Activated T-helper 1 cell treated with anti-CD3 and anti-CD28 coated beads, Interleukin-12 subunit alpha, Interleukin-12 subunit beta, Interleukin-2, Interleukin-4 antibody, amounts not matched to agents 30 ng/mL and 10 ng/mL and 1 ng/mL, durations not matched to agents 14 hours and 24 hours and 36 hours (primary cell): ENCODE measurements around the gene XPO5. TPM values are rescaled to one million over a fixed set of nuclear protein-coding genes. Genes with fewer than 3 reads are reported as not detected.
"Not testable (repeated sequence)": the region's sequence is repeated elsewhere in the genome, so short reads cannot be mapped to it uniquely, and the experiment has no call there.

ENCODE experiments used
- DNase-seq: peaks from one replicate; pipeline ENCODE4 v3.0.0; 2021; ENCODE audit warnings: low spot score
- H3K27ac Mint-ChIP-seq: one replicate; pipeline ENCODE4 v1.8.0; 2021; ENCODE audit warnings: mild to moderate bottlenecking, mixed read lengths
- H3K27me3 Mint-ChIP-seq: one replicate; pipeline ENCODE4 v1.8.0; 2022; ENCODE audit warnings: mild to moderate bottlenecking, moderate library complexity, mixed read lengths; ENCODE audit not compliant: insufficient read depth
- H3K36me3 Mint-ChIP-seq: one replicate; pipeline ENCODE4 v1.8.0; 2021; ENCODE audit warnings: low read depth, mixed read lengths
- H3K4me1 Mint-ChIP-seq: one replicate; pipeline ENCODE4 v1.8.0; 2021; ENCODE audit warnings: low read depth, mixed read lengths
- H3K4me3 Mint-ChIP-seq: one replicate; pipeline ENCODE4 v1.8.0; 2021; ENCODE audit warnings: mild to moderate bottlenecking, moderate library complexity, mixed read lengths
- H3K9me3 Mint-ChIP-seq: one replicate; pipeline ENCODE4 v1.8.0; 2021; ENCODE audit warnings: mixed read lengths
- intact Hi-C: fragments of 100-400 bp; cut with micrococcal nuclease; formaldehyde crosslinking; loops from one replicate; pipeline ENCODE4 v1.15.1; 2024
- total RNA-seq: library from RNA; stranded (reverse); gene quantifications from 2 replicates; pipeline ENCODE4 v1.2.3, GENCODE V29; 2022

Gene XPO5
- total RNA-seq, 1 donor from 2014 or later: 135 TPM

GRCh38 chr6:43575105-43575771 lies 600 bp downstream of the XPO5 start:
- DNase-seq: peak; percentile 2
- H3K36me3 Mint-ChIP-seq: peaks cover 30% of the 10 kb centered on the region
- H3K4me1 Mint-ChIP-seq: peaks cover 49% of the 10 kb centered on the region
- no peaks in the 10 kb centered on the region for H3K27me3 Mint-ChIP-seq
- no peaks in the 10 kb centered on the region for H3K9me3 Mint-ChIP-seq
- peak overlapping the region; percentile 91 for H3K4me3 Mint-ChIP-seq
- intact Hi-C loops: loop anchor here (5.0 to 10.0 kb wide), 7 partner anchors 112 to 1010 kb away; partner anchors contain the start of genes CUL7, KLC4, MRPL2 and MRPS18A
- H3K27ac Mint-ChIP-seq: peak overlapping the region; percentile 86

GRCh38 chr6:43572015-43572414 lies 3.8 kb downstream of the XPO5 start:
- no peak overlapping the region for H3K4me3 Mint-ChIP-seq
- peaks cover 27% of the 10 kb centered on the region for H3K4me1 Mint-ChIP-seq
- H3K9me3 Mint-ChIP-seq: no peaks in the 10 kb centered on the region
- peaks cover 31% of the 10 kb centered on the region for H3K36me3 Mint-ChIP-seq
- no peaks in the 10 kb centered on the region for H3K27me3 Mint-ChIP-seq
- intact Hi-C loops: loop anchor here (10.0 kb wide), 5 partner anchors 327 to 1007 kb away; partner anchors contain the start of genes CUL7, KLC4, MRPL2 and TTBK1
- peak overlapping the region; percentile 38 for H3K27ac Mint-ChIP-seq
- no peak for DNase-seq

GRCh38 chr6:43570876-43571441 lies 4.9 kb downstream of the XPO5 start:
- no peaks in the 10 kb centered on the region for H3K27me3 Mint-ChIP-seq
- intact Hi-C loops: loop anchor here (1.0 to 10.0 kb wide), 6 partner anchors 54 to 1006 kb away; partner anchors contain the start of genes CUL7, KLC4, MRPL2 and POLR1C
- H3K9me3 Mint-ChIP-seq: no peaks in the 10 kb centered on the region
- DNase-seq: peak; percentile 14
- H3K27ac Mint-ChIP-seq: peak overlapping the region; percentile 83
- H3K36me3 Mint-ChIP-seq: peaks cover 34% of the 10 kb centered on the region
- peaks cover 26% of the 10 kb centered on the region for H3K4me1 Mint-ChIP-seq
- peak overlapping the region; percentile 12 for H3K4me3 Mint-ChIP-seq

- Mint-ChIP-seq H3K4me1 (no peaks in the 10 kb centered on the region), H3K27me3 (no peaks in the 10 kb centered on the region), H3K9me3 (no peaks in the 10 kb centered on the region), H3K27ac (no peak overlapping the region), H3K4me3 (no peak overlapping the region), H3K36me3 (peaks cover 55% of the 10 kb centered on the region)
- no peak for DNase-seq
- intact Hi-C loops: no loop called here
These were observed 16.5 kb downstream of the XPO5 start for GRCh38 chr6:43559328-43559727.

- H3K27ac Mint-ChIP-seq, DNase-seq, intact Hi-C loops, H3K27me3 Mint-ChIP-seq, H3K9me3 Mint-ChIP-seq, H3K4me3 Mint-ChIP-seq, H3K4me1 Mint-ChIP-seq: not testable (repeated sequence)
- peaks cover 56% of the 10 kb centered on the region for H3K36me3 Mint-ChIP-seq
These were observed 18.2 kb downstream of the XPO5 start for GRCh38 chr6:43557620-43558019.

- Mint-ChIP-seq H3K4me1 (peaks cover 4% of the 10 kb centered on the region), H3K9me3 (no peaks in the 10 kb centered on the region), H3K4me3 (no peak overlapping the region), H3K27ac (peak overlapping the region; percentile 43), H3K27me3 (no peaks in the 10 kb centered on the region), H3K36me3 (peaks cover 54% of the 10 kb centered on the region)
- no peak for DNase-seq
- intact Hi-C loops: no loop called here
These were observed 28.6 kb downstream of the XPO5 start for GRCh38 chr6:43547222-43547621.

- Mint-ChIP-seq H3K27ac (no peak overlapping the region), H3K4me1 (peaks cover 4% of the 10 kb centered on the region), H3K4me3 (no peak overlapping the region), H3K9me3 (no peaks in the 10 kb centered on the region), H3K27me3 (no peaks in the 10 kb centered on the region), H3K36me3 (peaks cover 44% of the 10 kb centered on the region)
- no peak for DNase-seq
- intact Hi-C loops: no loop called here
These were observed 31.4 kb downstream of the XPO5 start for GRCh38 chr6:43544461-43544860.

GRCh38 chr6:43541774-43542471 lies 33.9 kb downstream of the XPO5 start:
- no peaks in the 10 kb centered on the region for H3K4me1 Mint-ChIP-seq
- no peak overlapping the region for H3K4me3 Mint-ChIP-seq
- no peak for DNase-seq
- intact Hi-C loops: no loop called here
- H3K27me3 Mint-ChIP-seq: no peaks in the 10 kb centered on the region
- H3K27ac Mint-ChIP-seq: no peak overlapping the region
- H3K9me3 Mint-ChIP-seq: no peaks in the 10 kb centered on the region
- peaks cover 36% of the 10 kb centered on the region for H3K36me3 Mint-ChIP-seq

- Mint-ChIP-seq H3K27ac (no peak overlapping the region), H3K4me1 (no peaks in the 10 kb centered on the region), H3K27me3 (no peaks in the 10 kb centered on the region), H3K4me3 (no peak overlapping the region), H3K36me3 (peaks cover 25% of the 10 kb centered on the region), H3K9me3 (no peaks in the 10 kb centered on the region)
- DNase-seq: no peak
- intact Hi-C loops: no loop called here
These were observed 35.3 kb downstream of the XPO5 start for GRCh38 chr6:43540507-43540906.

GRCh38 chr6:43539409-43539808 lies 36.4 kb downstream of the XPO5 start:
- intact Hi-C loops, H3K4me1 Mint-ChIP-seq, H3K9me3 Mint-ChIP-seq, DNase-seq, H3K27ac Mint-ChIP-seq, H3K4me3 Mint-ChIP-seq, H3K27me3 Mint-ChIP-seq: not testable (repeated sequence)
- H3K36me3 Mint-ChIP-seq: peaks cover 25% of the 10 kb centered on the region

GRCh38 chr6:43538986-43539385 lies 36.9 kb downstream of the XPO5 start:
- H3K27me3 Mint-ChIP-seq, DNase-seq, H3K4me3 Mint-ChIP-seq, H3K9me3 Mint-ChIP-seq, H3K4me1 Mint-ChIP-seq, H3K27ac Mint-ChIP-seq, intact Hi-C loops: not testable (repeated sequence)
- peaks cover 24% of the 10 kb centered on the region for H3K36me3 Mint-ChIP-seq

GRCh38 chr6:43532201-43532600 lies 43.6 kb downstream of the XPO5 start:
- Mint-ChIP-seq H3K27me3 (no peaks in the 10 kb centered on the region), H3K9me3 (no peaks in the 10 kb centered on the region), H3K4me3 (no peak overlapping the region), H3K4me1 (no peaks in the 10 kb centered on the region), H3K36me3 (peaks cover 45% of the 10 kb centered on the region), H3K27ac (no peak overlapping the region)
- intact Hi-C loops: no loop called here
- no peak for DNase-seq

- Mint-ChIP-seq H3K4me3 (no peak overlapping the region), H3K9me3 (no peaks in the 10 kb centered on the region)
- intact Hi-C loops: no loop called here
These were observed 51.3 kb downstream of the XPO5 start for GRCh38 chr6:43524483-43524961.

More at GRCh38 chr6:43524483-43524961, 51.3 kb downstream of the XPO5 start:
- Mint-ChIP-seq H3K27me3 (no peaks in the 10 kb centered on the region), H3K36me3 (peaks cover 59% of the 10 kb centered on the region), H3K27ac (no peak overlapping the region), H3K4me1 (peaks cover 11% of the 10 kb centered on the region)
- no peak for DNase-seq
